Tibial nerve (tissue), 4 donors: Measurements from ENCODE around the gene LRFN4. TPM values are rescaled to one million over a fixed set of nuclear protein-coding genes. Genes with fewer than 3 reads are reported as not detected.

ENCODE experiments used
- DNase-seq, 2 donors: peaks; one replicate each; pipeline ENCODE4 v3.0.0-alpha.2; 2019; ENCODE audit warnings: low spot score in 2 of 2
- H3K27ac ChIP-seq, 4 donors: fragments of 200-600 bp; sonication (generic) in 3 of 4; one replicate each; pipeline ENCODE4 v1.5.1; 2017 to 2019; ENCODE audit warnings: mild to moderate bottlenecking in 1 of 4
- H3K27me3 ChIP-seq, 2 donors: fragments of 200-600 bp; sonication (generic) in 1 of 2; one replicate each; pipeline versions ENCODE4 v1.5.1 to v1.6.0; 2017 to 2019
- H3K36me3 ChIP-seq, 3 donors: fragments of 200-600 bp; sonication (generic); one replicate each; pipeline ENCODE4 v1.5.1; 2018 to 2019
- H3K4me1 ChIP-seq, 4 donors: fragments of 200-600 bp; sonication (generic) in 3 of 4; one replicate each; pipeline ENCODE4 v1.5.1; 2017 to 2019
- H3K4me3 ChIP-seq, 4 donors: fragments of 200-600 bp; sonication (generic) in 3 of 4; one replicate each; pipeline ENCODE4 v1.5.1; 2017 to 2019; ENCODE audit warnings: mild to moderate bottlenecking in 1 of 4, moderate library complexity in 1 of 4
- H3K9me3 ChIP-seq, 4 donors: fragments of 200-600 bp; sonication (generic) in 3 of 4; one replicate each; pipeline ENCODE4 v1.5.1; 2017 to 2019
- EP300 ChIP-seq, 2 donors: sonication (generic); formaldehyde crosslinking; IDR thresholded peaks; one replicate each; pipeline ENCODE4 v1.6.1; 2017; ENCODE audit warnings: antibody characterized with exemption in 2 of 2, mild to moderate bottlenecking in 1 of 2
- POLR2A ChIP-seq, 2 donors: fragments of 450-650 bp; IDR thresholded peaks; one replicate each; pipeline ENCODE4 v1.6.1; 2017; ENCODE audit warnings: antibody characterized with exemption in 2 of 2, mild to moderate bottlenecking in 2 of 2, moderate library complexity in 2 of 2
- WGBS, 2 donors: methylation state at CpG; one replicate each; pipeline ENCODE4 v1.1.5; 2018; 5-methylcytosine and 5-hydroxymethylcytosine counted together
- total RNA-seq, 4 donors: library from RNA; depleted of rRNA; stranded (reverse); fragments of >200 nt; gene quantifications; one replicate each; pipeline ENCODE4 v1.1.0, GENCODE V29; 2016
- TF ChIP-seq, protein P1 (sequence below), 5 experiments: fragments of 200-600 bp in 3 of 5; fragments of 450-650 bp in 2 of 5; sonication (generic) in 3 of 5; IDR thresholded peaks; one replicate each; pipeline ENCODE4 v1.5.1; 2016 to 2019; ENCODE audit warnings: antibody characterized with exemption in 5 of 5, mild to moderate bottlenecking in 3 of 5, moderate library complexity in 2 of 5

LRFN4 gene
- 10 to 100 TPM in 3 of 4 donors, 1 to 10 TPM in 1; 9.4 to 17.1 (median 14.0) TPM for total RNA-seq

DNA sequence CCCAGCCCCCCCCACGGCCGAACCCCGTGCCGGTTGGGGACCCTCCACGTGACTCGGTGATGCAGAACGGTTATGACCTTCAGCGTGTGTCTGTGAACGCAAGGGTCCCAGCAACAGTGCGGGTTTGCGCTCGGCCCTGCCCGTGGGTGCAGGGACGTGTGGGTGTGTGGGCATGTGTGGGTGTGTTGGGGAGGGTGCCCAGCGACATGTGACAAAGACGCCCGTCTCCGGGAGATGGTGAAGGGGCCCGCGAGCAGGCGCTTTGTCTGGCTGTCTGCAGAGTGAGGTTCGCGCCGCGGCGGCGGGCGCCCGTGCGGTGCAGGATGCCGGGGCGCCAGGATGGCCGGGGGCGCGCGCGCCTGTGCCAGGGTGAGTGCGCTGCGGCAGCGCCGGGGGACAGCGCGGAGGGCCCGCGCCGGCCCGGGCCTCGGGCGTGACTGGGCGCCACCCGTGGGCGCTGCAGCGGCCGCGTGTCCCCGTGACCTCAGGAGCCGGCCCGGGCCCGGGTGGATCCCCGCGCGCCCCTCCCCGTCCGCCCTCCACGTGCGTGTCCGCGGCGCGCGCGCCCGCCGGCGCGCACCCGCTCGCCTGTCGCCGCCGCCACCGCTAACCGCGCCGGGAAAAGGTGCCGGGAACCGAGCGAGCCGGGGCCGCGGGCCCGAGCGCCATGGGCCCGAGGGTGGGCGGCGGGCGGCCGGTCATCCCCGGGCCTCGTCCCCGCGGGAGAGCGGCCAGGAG is at the start of gene LRFN4:
LRFN4 (plus strand) TSS at position 569 of the 738 bp plus-strand sequence. CDS start 681 bp downstream, outside the sequence.
- DNase-seq: no peak
- Histone ChIP-seq H3K27me3 (no peaks in the 10 kb centered on the region), H3K36me3 (peaks cover 0 to 54% (median 0%) of the 10 kb centered on the region in 3 donors), H3K9me3 (no peaks in the 10 kb centered on the region), H3K4me1 (peaks cover 0 to 21% (median 5%) of the 10 kb centered on the region in 4 donors), H3K4me3 (peak within 1 kb of the TSS; percentile 55 to 76 (median 74)), H3K27ac (peak within 1 kb of the TSS; percentile 84 to 97 (median 92))
- 0 to 1% methylated on average over 47 to 87 of the region's 103 CpGs for WGBS, 2 donors
- TF ChIP-seq, protein P1, sequence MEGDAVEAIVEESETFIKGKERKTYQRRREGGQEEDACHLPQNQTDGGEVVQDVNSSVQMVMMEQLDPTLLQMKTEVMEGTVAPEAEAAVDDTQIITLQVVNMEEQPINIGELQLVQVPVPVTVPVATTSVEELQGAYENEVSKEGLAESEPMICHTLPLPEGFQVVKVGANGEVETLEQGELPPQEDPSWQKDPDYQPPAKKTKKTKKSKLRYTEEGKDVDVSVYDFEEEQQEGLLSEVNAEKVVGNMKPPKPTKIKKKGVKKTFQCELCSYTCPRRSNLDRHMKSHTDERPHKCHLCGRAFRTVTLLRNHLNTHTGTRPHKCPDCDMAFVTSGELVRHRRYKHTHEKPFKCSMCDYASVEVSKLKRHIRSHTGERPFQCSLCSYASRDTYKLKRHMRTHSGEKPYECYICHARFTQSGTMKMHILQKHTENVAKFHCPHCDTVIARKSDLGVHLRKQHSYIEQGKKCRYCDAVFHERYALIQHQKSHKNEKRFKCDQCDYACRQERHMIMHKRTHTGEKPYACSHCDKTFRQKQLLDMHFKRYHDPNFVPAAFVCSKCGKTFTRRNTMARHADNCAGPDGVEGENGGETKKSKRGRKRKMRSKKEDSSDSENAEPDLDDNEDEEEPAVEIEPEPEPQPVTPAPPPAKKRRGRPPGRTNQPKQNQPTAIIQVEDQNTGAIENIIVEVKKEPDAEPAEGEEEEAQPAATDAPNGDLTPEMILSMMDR (IDR thresholded peaks at IDR 0.05): no peak
- peak; percentile 3 to 62 for TF ChIP-seq EP300 (IDR thresholded peaks at IDR 0.05)
- TF ChIP-seq POLR2A (IDR thresholded peaks at IDR 0.05): peak in 1 of 2 donors; percentile 28

DNA sequence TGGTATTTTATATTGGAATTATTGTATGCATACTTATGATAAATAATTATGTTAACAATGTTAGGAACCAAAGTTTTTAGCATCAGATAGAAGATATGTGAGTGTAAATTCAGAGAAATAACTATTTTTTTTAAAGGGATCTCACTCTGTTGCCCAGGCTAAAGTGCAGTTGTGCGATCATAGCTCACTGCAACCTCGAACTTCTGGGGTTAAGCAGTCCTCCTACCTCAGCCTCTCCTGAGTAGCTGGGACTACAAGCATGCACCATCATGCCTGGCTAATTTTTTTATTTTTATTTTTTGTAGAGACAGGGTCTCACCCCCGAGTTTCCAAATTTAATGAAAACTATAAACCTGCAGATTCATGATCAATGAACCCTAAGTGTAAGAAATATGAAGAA is 47.3 kb upstream of the LRFN4 start:
- Histone ChIP-seq H3K9me3 (no peaks in the 10 kb centered on the region), H3K27me3 (no peaks in the 10 kb centered on the region), H3K4me1 (no peaks in the 10 kb centered on the region), H3K27ac (no peak overlapping the region), H3K36me3 (peaks cover 0 to 27% (median 0%) of the 10 kb centered on the region in 3 donors), H3K4me3 (no peak overlapping the region)
- no peak for DNase-seq
- WGBS, 2 donors: 92 to 94% methylated on average over 3 of the region's 3 CpGs
- no peak for TF ChIP-seq EP300 (IDR thresholded peaks at IDR 0.05)
- no peak for TF ChIP-seq POLR2A (IDR thresholded peaks at IDR 0.05)

DNA sequence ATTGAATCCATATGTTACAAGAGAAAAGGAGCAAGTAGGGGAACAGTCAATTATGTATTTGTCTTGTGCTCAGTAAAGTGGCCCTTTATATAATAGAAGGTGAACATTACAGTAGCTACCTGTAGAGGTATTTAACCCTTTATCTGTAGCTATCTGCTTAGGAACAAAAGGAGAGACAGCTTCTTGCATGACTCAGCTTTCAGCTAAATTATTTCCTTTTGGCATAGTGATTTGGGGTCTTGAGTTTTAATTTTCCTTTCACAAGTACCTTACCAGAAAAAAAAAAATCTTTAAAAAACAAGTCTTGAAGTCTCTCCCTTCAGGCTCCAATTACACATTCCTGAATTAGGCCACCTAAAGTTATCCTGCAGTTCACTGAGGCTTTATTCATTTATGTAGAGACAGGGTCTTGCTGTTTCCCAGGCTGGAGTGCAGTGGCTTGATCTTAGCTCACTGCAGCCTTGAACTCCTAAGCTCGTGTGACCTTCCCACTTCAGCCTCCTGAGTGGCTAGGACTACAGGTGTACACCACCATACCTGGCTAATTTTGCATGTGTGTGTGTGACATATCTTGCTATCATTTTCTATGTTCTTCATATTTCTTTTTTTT is 46.2 kb upstream of the LRFN4 start:
- TF ChIP-seq, protein P1 (IDR thresholded peaks at IDR 0.05): no peak
- TF ChIP-seq POLR2A (IDR thresholded peaks at IDR 0.05) (no peak), EP300 (IDR thresholded peaks at IDR 0.05) (no peak)
- Histone ChIP-seq H3K4me1 (no peaks in the 10 kb centered on the region), H3K4me3 (no peak overlapping the region), H3K27me3 (no peaks in the 10 kb centered on the region), H3K27ac (no peak overlapping the region), H3K36me3 (peaks cover 0 to 17% (median 0%) of the 10 kb centered on the region in 3 donors), H3K9me3 (no peaks in the 10 kb centered on the region)
- DNase-seq: no peak
- WGBS, 2 donors: 95 to 100% methylated on average over 1 of the region's 1 CpG

DNA sequence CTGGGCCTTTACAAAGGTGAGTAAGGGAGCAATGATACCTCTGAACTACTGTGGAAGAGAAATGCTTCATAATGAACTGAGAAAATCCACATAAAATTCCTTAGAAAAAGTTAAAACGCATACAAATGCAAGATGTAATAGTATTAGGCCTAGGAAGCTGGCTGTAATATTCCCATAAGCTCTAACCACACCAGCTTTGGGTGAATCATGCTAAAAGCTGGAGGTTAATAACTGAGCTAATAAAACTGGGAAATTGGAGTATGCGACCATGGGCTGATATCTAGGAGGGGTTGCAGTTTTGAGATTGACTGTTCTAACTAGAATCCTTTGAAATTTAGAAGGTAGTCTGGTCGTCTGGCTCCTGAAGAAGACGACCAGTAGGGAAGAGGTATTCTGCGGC is 42.2 kb upstream of the LRFN4 start:
- DNase-seq: no peak
- TF ChIP-seq EP300 (IDR thresholded peaks at IDR 0.05) (no peak), POLR2A (IDR thresholded peaks at IDR 0.05) (no peak)
- TF ChIP-seq, protein P1 (IDR thresholded peaks at IDR 0.05): no peak
- no peak overlapping the region for H3K27ac ChIP-seq
- H3K27me3 ChIP-seq: no peaks in the 10 kb centered on the region
- peaks cover 0 to 24% (median 0%) of the 10 kb centered on the region in 3 donors for H3K36me3 ChIP-seq
- no peaks in the 10 kb centered on the region for H3K4me1 ChIP-seq
- H3K9me3 ChIP-seq: no peaks in the 10 kb centered on the region
- WGBS, 2 donors: 88 to 95% methylated on average over 5 of the region's 5 CpGs
- no peak overlapping the region for H3K4me3 ChIP-seq

- H3K27ac ChIP-seq: no peak overlapping the region
- no peak for TF ChIP-seq POLR2A (IDR thresholded peaks at IDR 0.05)
- TF ChIP-seq, protein P1 (IDR thresholded peaks at IDR 0.05): no peak
- TF ChIP-seq EP300 (IDR thresholded peaks at IDR 0.05): no peak
- no peaks in the 10 kb centered on the region for H3K9me3 ChIP-seq
- 85 to 88% methylated on average over 1 of the region's 1 CpG for WGBS, 2 donors
- no peak for DNase-seq
- H3K27me3 ChIP-seq: no peaks in the 10 kb centered on the region
- H3K4me3 ChIP-seq: no peak overlapping the region
- H3K4me1 ChIP-seq: no peaks in the 10 kb centered on the region
- H3K36me3 ChIP-seq: peaks cover 0 to 24% (median 0%) of the 10 kb centered on the region in 3 donors
These were observed 41.2 kb upstream of the LRFN4 start for GRCh38 chr11:66815646-66816045.
